Activated CD8-positive, alpha-beta T cell treated with anti-CD3 and anti-CD28 coated beads for 36 hours (primary cell): Measurements from ENCODE around the gene CCDC102A. TPM values are rescaled to one million over a fixed set of nuclear protein-coding genes. Genes with fewer than 3 reads are reported as not detected.

Source experiments
- ATAC-seq: fragments of 200-7000 bp; cut with Tn5 transposase; one replicate; pipeline ENCODE4 v1.10.0; 2021; ENCODE audit warnings: mild to moderate bottlenecking, moderate library complexity
- CTCF ChIA-PET: fragments of 350-600 bp; sonication (Branson Sonifier 250); formaldehyde crosslinking; loops from one replicate; lab custom pipeline; 2021; ENCODE audit warnings: antibody characterized with exemption; lab: Charles Lee
- POLR2A ChIA-PET: fragments of 350-600 bp; sonication (Branson Sonifier 250); formaldehyde crosslinking; loops from one replicate; lab custom pipeline; 2021; ENCODE audit warnings: antibody characterized with exemption; lab: Charles Lee
- DNase-seq: peaks from one replicate; pipeline ENCODE4 v3.0.0-alpha.2; 2020
- H3K27ac Mint-ChIP-seq: one replicate; pipeline ENCODE4 v1.8.0; 2021; ENCODE audit warnings: mild to moderate bottlenecking, mixed read lengths
- H3K27me3 Mint-ChIP-seq: one replicate; pipeline ENCODE4 v1.8.0; 2021; ENCODE audit warnings: mixed read lengths
- H3K36me3 Mint-ChIP-seq: one replicate; pipeline ENCODE4 v1.8.0; 2021; ENCODE audit warnings: low read depth, mixed read lengths
- H3K4me1 Mint-ChIP-seq: one replicate; pipeline ENCODE4 v1.8.0; 2021; ENCODE audit warnings: low read depth, mixed read lengths
- H3K4me3 Mint-ChIP-seq: one replicate; pipeline ENCODE4 v1.8.0; 2021; ENCODE audit warnings: mild to moderate bottlenecking, moderate library complexity, mixed read lengths
- H3K9me3 Mint-ChIP-seq: one replicate; pipeline ENCODE4 v1.8.0; 2021; ENCODE audit warnings: mixed read lengths
- intact Hi-C: fragments of 100-400 bp; cut with micrococcal nuclease; formaldehyde crosslinking; loops from one replicate; pipeline ENCODE4 v1.10.0; 2022
- total RNA-seq, 2 experiments: library from RNA; stranded (reverse); gene quantifications; one replicate each; pipeline ENCODE4 v1.2.3, GENCODE V29; 2021
- TF ChIP-seq, protein P1 (sequence below): fragments of 200-600 bp; IDR thresholded peaks from one replicate; pipeline ENCODE4 v1.8.0; 2022; ENCODE audit warnings: antibody characterized with exemption, mild to moderate bottlenecking

The CCDC102A gene
- total RNA-seq, 2 experiments from 2014 or later, result 7.1 to 7.9 TPM

DNA sequence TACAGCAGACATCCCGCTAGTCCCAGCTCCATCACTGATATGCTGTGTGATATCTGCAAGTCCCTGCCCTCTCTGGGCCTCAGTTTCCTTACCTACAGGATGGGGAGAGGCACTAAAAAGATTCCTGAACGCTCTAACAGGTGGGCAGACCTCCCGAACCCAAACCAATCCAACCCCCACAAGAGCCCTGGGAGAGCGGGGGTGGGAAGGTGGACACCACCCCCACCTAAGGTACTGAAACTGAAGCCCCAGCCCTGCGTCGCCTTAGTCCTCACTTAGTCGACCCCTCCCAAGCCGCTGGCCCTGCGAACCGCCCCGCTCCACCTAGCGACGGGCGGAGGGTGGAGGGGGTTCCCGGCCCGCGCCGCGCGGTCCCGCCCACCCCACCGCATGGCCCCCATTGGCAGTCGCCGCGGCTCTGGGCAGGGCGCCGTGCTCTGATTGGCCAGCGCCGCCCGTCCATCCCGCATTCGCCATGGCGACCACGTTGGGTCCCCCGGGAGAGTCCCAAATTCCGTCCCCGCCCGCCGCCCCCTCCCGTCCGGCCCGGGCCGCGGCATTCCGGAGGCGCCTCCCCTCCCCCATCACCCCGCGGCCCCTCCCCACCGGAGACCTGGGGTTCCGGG lies 578 bp downstream of the CCDC102A start:
- intact Hi-C loops, result loop anchor here (5.0 kb wide), 1 partner anchor 48 kb away; the partner anchor contains the start of gene DOK4
- DNase-seq (peak; percentile 95), ATAC-seq (peak; percentile 78)
- peaks cover 73% of the 10 kb centered on the region for H3K4me1 Mint-ChIP-seq
- TF ChIP-seq, protein P1, sequence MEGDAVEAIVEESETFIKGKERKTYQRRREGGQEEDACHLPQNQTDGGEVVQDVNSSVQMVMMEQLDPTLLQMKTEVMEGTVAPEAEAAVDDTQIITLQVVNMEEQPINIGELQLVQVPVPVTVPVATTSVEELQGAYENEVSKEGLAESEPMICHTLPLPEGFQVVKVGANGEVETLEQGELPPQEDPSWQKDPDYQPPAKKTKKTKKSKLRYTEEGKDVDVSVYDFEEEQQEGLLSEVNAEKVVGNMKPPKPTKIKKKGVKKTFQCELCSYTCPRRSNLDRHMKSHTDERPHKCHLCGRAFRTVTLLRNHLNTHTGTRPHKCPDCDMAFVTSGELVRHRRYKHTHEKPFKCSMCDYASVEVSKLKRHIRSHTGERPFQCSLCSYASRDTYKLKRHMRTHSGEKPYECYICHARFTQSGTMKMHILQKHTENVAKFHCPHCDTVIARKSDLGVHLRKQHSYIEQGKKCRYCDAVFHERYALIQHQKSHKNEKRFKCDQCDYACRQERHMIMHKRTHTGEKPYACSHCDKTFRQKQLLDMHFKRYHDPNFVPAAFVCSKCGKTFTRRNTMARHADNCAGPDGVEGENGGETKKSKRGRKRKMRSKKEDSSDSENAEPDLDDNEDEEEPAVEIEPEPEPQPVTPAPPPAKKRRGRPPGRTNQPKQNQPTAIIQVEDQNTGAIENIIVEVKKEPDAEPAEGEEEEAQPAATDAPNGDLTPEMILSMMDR, result no peak
- POLR2A ChIA-PET, result interaction anchor here (0.6 to 1.9 kb wide), 7 partner anchors 12 to 199 kb away, joined by 3 to 8 read pairs (median 3); partner anchors contain the start of gene KATNB1
- H3K9me3 Mint-ChIP-seq, result no peaks in the 10 kb centered on the region
- no peaks in the 10 kb centered on the region for H3K36me3 Mint-ChIP-seq
- no peaks in the 10 kb centered on the region for H3K27me3 Mint-ChIP-seq
- peak overlapping the region; percentile 92 for H3K27ac Mint-ChIP-seq
- CTCF ChIA-PET, result interaction anchor here (0.8 to 1.9 kb wide), 2 partner anchors 16 to 49 kb away, joined by 5 to 8 read pairs; partner anchors contain the start of gene DOK4
- peak overlapping the region; percentile 81 for H3K4me3 Mint-ChIP-seq

DNA sequence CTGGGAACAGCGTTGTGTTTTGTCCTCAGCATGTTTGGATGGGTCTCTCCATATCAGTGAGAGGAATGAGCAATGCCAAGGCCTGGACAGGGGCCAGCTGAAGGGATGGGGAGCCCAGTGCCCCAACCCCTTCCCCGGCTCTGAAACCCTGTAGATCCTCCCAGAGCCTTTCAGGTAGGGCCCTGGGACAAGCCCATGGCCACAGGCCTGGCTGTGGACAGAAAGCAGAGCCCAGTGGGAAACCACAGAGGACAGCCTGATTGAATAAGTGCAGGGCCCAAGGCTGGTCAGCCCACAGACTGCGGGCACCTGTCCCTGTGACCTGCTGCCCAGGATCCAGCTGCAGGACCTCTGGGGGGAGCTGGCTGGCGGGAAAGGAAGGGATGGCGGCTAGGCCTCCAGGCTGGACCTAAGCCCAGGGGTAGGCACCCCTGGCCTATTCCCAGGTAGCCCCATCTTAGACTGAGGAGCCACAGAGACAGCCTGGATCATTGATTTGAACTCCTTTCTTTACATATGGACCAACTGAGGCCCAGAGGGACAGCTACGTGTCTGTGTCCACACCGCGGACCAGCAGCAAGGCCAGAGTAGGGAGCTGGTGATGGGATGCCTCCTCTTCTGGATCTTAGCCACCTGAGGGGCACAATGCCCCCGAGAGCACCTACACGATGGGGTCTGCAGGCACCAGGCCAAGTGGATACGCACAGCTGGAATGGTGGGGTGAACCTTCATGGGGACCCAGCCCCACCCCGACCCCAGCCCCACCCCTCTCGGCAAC lies 1.3 kb downstream of the CCDC102A start:
- intact Hi-C loops, result loop anchor here (5.0 kb wide), 1 partner anchor 48 kb away; the partner anchor contains the start of gene DOK4
- no peak for ATAC-seq
- Mint-ChIP-seq H3K36me3 (no peaks in the 10 kb centered on the region), H3K27ac (peak overlapping the region; percentile 92), H3K4me3 (peak overlapping the region; percentile 81), H3K27me3 (no peaks in the 10 kb centered on the region), H3K9me3 (no peaks in the 10 kb centered on the region), H3K4me1 (peaks cover 75% of the 10 kb centered on the region)
- no peak for DNase-seq
- ChIA-PET CTCF (interaction anchor here (0.8 kb wide), 1 partner anchor 16 kb away, joined by 5 read pairs; no protein-coding TSS in a partner anchor), POLR2A (interaction anchor here (0.8 to 1.6 kb wide), 3 partner anchors 50 to 89 kb away, joined by 3 to 5 read pairs (median 4); no protein-coding TSS in a partner anchor)
- TF ChIP-seq, protein P1, result no peak

DNA sequence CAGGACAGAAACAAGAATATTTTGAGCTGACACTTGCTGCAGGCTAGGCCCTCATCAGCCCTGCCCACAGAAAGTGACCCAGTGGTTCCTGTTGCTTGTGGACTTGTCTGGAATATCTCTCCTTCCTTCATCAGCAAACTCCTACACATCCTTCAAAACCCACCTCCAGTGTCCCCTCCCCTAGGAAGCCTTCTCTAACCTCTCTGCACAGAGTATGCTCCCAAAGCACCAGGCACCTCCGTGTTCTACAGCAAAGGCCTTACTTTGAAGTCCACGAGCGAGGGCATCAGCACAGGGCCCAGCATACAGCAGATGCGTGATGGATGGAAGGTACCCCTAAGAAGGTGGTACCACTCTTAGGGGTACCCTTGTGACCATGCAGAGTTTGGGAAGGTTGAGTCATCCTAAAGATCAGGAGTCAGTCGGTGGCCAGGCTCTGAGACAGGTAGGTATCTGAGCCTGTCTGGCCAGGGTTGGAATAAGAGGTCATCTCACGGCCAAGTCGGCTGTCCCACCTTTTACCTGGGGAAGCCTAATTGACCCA lies 2.0 kb downstream of the CCDC102A start:
- ATAC-seq, result no peak
- no peaks in the 10 kb centered on the region for H3K27me3 Mint-ChIP-seq
- peak overlapping the region; percentile 81 for H3K4me3 Mint-ChIP-seq
- no peak for DNase-seq
- no peaks in the 10 kb centered on the region for H3K9me3 Mint-ChIP-seq
- peak overlapping the region; percentile 84 for H3K27ac Mint-ChIP-seq
- H3K36me3 Mint-ChIP-seq, result peaks cover 3% of the 10 kb centered on the region
- POLR2A ChIA-PET, result interaction anchor here (1.4 kb wide), 1 partner anchor 75 kb away, joined by 5 read pairs; no protein-coding TSS in a partner anchor
- peaks cover 81% of the 10 kb centered on the region for H3K4me1 Mint-ChIP-seq
- intact Hi-C loops, result no loop called here
- CTCF ChIA-PET, result no interaction called here
- TF ChIP-seq, protein P1, result no peak

DNA sequence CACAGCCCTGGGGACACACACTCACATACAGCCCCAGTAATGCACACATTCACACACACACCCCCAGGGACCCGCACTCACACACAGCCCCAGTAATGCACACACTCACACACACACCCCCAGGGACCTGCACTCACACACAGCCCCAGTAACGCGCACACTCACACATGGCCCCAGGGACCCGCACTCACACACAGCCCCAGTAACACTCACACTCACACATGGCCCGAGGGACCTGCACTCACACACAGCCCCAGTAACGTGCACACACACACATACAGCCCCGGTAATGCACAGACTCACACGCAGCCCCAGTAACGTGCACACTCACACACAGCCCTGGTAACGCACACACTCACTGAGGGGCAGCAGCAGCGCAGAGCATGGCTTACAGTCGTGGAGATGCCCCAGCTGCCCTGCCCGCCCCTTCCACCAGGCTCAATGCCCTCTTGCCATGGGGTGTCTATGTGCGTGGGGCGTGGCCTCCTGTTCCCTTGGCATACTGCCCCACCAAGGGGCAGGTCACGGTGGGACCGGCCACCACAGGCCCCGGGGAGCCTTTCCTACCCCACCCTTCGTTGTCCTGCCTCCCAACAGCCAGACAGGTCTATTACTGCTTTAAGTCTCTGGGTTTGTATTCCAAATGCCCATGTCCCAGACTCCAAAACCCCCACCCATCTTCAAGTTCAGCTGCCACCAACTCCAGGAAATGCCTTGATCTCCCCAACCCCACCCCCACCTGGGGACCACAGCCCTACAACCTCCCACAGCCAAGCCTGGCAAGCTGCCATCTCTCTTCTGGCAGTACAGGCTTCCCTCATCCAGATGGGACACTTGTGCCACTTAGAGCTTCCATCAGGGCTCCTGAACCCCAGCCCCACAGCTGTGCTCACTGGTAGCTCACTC lies 2.7 kb downstream of the CCDC102A start:
- intact Hi-C loops, result no loop called here
- ChIA-PET CTCF (interaction anchor here (0.9 to 1.2 kb wide), 2 partner anchors 13 to 234 kb away, joined by 3 to 4 read pairs; no protein-coding TSS in a partner anchor), POLR2A (interaction anchor here (1.3 kb wide), 1 partner anchor 22 kb away, joined by 4 read pairs; no protein-coding TSS in a partner anchor)
- Mint-ChIP-seq H3K4me3 (peak overlapping the region; percentile 81), H3K4me1 (peaks cover 76% of the 10 kb centered on the region), H3K27ac (peak overlapping the region; percentile 84), H3K36me3 (peaks cover 4% of the 10 kb centered on the region), H3K9me3 (no peaks in the 10 kb centered on the region), H3K27me3 (no peaks in the 10 kb centered on the region)
- ATAC-seq (no peak), DNase-seq (peak; percentile 47)
- TF ChIP-seq, protein P1, result no peak
